ENCODE measurements around the gene LRRC7. TPM values are rescaled to one million over a fixed set of nuclear protein-coding genes. Genes with fewer than 3 reads are reported as not detected.
A peak's percentile ranks its signal among the peaks of the same experiment; 100 is the strongest.

LRRC7 gene
- total RNA-seq, 2 donors from 2014 or later = 0.91 TPM; not detected in 1

DNA sequence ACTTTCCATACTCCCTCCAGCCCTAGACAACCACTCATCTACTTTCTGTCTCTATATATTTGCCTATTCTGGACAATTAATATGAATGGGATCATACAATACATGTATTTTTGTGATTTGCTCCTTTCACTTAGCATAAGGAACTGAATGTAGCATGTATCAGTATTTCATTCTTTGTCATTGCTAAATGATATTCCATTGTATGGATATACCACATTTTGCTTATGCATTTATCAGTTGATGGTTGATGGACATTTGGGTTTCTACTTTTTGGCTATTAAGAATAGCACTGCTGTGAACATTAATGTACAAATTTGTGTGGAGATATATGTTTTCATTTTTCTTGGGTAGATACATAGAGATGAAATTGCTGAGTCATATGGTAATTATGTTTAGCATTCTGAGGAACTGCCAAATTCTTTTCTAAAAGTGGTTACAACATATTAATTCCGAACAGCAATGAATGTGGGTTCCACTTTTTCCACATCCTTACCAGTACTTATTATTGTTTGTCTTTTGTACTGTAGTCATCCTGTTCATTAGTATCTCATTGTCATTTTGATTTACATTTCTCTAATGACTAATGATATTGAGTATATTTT lies 516.7 kb downstream of the LRRC7 start:
- no peak for ATAC-seq
- no peak for DNase-seq (ENCODE audit: low spot score in 2 of 2)
- Mint-ChIP-seq H3K36me3 (no peaks in the 10 kb centered on the region), H3K27ac (no peak overlapping the region), H3K9me3 (peaks cover 9 to 11% of the 10 kb centered on the region in 2 donors)

DNA sequence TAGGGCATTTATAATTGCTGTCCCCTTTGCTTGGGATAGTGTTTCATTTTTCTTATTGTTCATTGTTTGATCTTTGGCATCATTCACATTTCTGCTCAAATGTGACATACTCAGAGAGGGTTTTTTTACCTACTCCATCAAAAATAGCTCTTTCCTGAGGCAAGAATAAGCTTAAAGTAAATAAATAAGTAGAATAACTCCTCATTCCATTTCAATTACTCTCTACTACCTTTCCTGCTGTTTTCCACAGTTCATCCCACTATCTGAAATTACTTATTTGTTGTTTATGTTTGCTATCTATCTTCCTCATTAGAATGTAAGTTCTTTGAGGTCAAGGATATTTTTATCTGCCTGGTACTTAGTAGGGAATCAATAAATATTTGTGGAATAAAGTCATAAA lies 517.8 kb downstream of the LRRC7 start:
- no peaks in the 10 kb centered on the region for H3K36me3 Mint-ChIP-seq
- peaks cover 9 to 11% of the 10 kb centered on the region in 2 donors for H3K9me3 Mint-ChIP-seq
- DNase-seq (ENCODE audit: low spot score in 2 of 2) (no peak), ATAC-seq (no peak)
- H3K27ac Mint-ChIP-seq = no peak overlapping the region

DNA sequence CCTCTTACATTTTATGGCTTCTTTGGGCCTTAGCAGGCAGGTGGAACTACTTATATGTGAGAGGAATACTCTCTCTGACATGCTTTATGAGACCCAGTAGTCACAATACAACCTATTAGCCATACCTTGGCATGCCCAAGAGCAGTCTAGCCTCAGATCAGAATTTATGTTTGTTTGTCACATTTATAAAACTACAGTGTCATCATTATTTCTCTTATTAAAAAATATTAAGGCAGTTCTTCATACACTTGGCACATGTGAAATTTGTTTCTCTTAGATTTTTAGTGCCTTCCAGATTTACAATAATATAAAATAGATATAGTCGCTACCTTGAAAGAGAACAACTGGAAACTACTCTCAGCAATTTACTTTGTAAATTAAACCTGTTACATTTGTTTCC lies 519.2 kb downstream of the LRRC7 start:
- H3K9me3 Mint-ChIP-seq = peaks cover 9 to 11% of the 10 kb centered on the region in 2 donors
- no peak for ATAC-seq
- H3K36me3 Mint-ChIP-seq = no peaks in the 10 kb centered on the region
- DNase-seq (ENCODE audit: low spot score in 2 of 2) = no peak
- H3K27ac Mint-ChIP-seq = no peak overlapping the region

DNA sequence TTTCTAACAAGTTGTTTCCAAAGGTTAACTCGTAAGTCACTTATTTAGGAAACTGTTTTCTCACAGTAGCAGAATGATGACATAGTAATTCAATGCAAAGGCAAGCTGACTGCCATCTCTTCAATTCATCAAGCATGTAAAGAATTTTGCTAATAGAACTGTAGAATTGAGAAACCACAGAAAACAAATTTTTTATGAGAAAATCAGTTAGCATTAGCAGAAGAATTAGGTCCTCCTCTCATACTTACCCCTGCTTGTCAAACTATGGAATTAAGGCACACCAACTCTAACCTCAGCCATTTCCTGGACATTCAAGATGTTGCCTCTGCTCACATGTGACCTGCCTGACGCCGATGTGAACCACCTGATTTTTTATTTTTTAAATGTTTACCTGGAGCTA lies 522.4 kb downstream of the LRRC7 start:
- DNase-seq (ENCODE audit: low spot score in 2 of 2) (no peak), ATAC-seq (no peak)
- Mint-ChIP-seq H3K36me3 (no peaks in the 10 kb centered on the region), H3K9me3 (no peaks in the 10 kb centered on the region), H3K27ac (no peak overlapping the region)

DNA sequence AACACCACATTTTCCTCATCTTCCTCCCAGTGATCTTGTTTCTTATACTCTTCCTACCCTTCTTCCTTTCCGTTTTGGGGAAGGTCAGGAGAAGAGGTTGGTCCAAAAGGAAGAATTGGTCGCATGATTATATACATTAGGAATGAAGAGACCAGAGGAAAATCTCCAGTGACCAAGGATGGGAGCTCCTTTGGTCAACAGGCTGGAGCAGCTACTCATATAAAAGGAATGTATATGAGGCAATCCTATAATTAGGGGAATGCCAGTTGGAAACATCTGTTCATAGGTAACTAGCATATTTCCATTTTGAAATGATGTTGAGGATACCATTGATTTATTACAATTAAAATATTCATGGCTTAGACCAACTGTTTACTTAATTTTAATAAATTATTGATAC lies 523.2 kb downstream of the LRRC7 start:
- Mint-ChIP-seq H3K9me3 (no peaks in the 10 kb centered on the region), H3K36me3 (no peaks in the 10 kb centered on the region), H3K27ac (no peak overlapping the region)
- DNase-seq (ENCODE audit: low spot score in 2 of 2) = no peak
- ATAC-seq = no peak

DNA sequence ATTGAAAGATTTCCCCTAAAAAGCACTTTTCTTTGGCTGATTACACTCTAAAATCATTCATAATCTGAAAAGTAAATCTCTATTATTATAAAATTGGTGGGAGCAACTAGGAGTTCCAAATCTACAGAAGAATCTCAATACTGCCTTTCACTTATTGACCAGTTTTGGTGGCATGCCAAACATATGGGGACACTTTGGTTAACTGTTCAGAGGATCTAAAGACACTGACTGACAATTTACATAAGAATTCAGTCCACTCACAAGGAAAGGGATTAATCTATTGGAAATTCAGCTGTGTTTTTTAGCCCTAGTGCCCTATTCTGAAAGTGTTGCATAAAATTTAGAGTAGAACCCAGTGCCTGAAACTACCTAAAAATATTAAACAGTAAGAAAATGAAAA lies 524.1 kb downstream of the LRRC7 start:
- Mint-ChIP-seq H3K27ac (no peak overlapping the region), H3K36me3 (no peaks in the 10 kb centered on the region), H3K9me3 (no peaks in the 10 kb centered on the region)
- ATAC-seq (no peak), DNase-seq (ENCODE audit: low spot score in 2 of 2) (no peak)

DNA sequence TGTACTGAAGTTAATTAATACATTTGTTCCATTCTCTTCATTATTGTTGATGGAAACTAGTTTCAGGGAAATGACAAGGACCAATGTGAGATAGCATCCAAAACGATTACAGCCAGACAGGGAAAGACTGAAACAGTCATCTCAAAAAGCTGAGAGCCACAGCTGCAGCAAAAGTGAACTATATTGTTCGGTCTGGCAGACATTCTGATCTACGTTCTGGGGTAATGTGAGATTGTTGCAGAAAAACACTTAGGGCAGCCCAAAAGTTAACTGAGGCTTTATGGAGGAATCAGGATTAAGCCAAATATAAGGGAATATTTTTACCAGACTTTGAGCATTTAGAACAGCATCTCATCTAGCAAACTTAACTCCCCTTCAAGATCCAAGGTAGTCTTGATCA lies 524.8 kb downstream of the LRRC7 start:
- Mint-ChIP-seq H3K9me3 (no peaks in the 10 kb centered on the region), H3K27ac (no peak overlapping the region), H3K36me3 (no peaks in the 10 kb centered on the region)
- no peak for DNase-seq (ENCODE audit: low spot score in 2 of 2)
- no peak for ATAC-seq

DNA sequence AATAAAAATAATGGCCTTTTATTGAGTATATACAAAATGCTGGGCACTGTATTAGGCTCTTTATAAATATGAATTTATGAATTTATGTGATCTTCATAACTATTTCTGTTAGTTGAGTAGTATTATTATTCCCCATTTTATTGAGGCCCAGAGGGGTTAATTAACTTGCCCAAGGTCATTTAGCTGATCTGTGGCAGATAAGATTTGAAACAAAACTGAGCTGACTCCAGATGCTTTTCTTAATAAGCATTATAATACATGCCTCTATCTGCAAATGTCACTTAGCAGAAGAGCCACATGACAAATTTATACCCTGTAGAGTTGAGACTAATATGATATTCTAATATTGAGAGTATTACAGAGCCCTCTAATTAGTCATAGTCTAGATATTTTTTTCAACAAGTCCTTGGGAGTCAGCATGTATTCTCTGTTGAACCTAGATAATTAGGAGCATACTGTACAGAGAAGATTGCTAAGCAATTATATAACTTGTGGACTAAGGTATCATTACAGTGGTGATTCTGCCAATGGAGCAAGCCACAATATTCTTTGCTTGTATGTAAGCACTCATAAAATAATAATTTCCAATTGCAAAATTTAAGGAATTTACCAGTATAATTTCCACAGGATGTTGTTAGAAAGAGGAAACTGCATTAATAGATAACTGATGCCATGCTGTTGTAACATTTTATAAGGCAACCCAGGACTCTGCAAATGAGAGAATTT lies 525.7 kb downstream of the LRRC7 start:
- DNase-seq (ENCODE audit: low spot score in 2 of 2) = no peak
- no peak overlapping the region for H3K27ac Mint-ChIP-seq

DNA sequence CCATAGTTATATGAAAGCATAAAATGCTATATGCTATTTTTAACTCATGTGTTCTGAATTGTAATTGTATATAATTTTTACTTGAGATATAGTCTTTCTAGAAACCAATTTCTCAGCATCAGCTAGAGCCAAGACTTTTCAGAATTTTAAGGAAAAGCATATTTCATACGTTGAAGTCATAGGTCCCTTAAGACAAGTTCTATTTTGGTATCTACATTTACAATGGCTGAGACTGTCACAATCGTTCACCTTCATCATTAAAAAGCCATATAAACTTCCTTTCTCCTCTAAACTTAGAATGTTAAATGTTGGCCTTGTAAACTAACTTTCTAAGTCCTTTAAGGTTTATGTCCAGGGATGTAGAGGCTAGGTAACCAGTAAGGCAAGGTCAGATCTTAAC lies 533.5 kb downstream of the LRRC7 start:
- ATAC-seq = no peak
- Mint-ChIP-seq H3K9me3 (no peaks in the 10 kb centered on the region), H3K36me3 (no peaks in the 10 kb centered on the region), H3K27ac (no peak overlapping the region)
- DNase-seq (ENCODE audit: low spot score in 2 of 2) = no peak

More for the DNA sequence above, 525.7 kb downstream of the LRRC7 start:
- no peak for ATAC-seq
- no peaks in the 10 kb centered on the region for H3K9me3 Mint-ChIP-seq
- no peaks in the 10 kb centered on the region for H3K36me3 Mint-ChIP-seq

DNA sequence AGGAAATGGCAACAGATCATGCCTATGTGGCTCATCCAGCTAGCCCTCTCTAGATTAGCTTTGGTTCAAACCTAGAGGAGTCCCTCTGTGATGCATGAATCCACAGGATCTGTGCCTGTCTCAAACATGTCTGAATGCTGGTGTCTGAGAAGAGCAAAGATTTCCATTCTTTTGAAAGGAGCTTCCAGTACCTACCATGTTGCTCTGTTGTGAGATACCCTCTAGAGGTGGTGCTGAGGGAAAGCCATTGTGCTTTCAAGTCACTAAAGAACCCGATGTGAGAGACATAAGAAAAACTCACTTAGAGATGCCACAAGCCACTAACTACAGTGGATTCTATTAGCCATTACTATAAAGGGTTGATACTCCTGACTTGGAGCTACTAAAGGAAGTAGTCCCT lies 534.1 kb downstream of the LRRC7 start:
- no peak for DNase-seq (ENCODE audit: low spot score in 2 of 2)
- H3K36me3 Mint-ChIP-seq = no peaks in the 10 kb centered on the region
- no peaks in the 10 kb centered on the region for H3K9me3 Mint-ChIP-seq
- H3K27ac Mint-ChIP-seq = no peak overlapping the region
- ATAC-seq = no peak

DNA sequence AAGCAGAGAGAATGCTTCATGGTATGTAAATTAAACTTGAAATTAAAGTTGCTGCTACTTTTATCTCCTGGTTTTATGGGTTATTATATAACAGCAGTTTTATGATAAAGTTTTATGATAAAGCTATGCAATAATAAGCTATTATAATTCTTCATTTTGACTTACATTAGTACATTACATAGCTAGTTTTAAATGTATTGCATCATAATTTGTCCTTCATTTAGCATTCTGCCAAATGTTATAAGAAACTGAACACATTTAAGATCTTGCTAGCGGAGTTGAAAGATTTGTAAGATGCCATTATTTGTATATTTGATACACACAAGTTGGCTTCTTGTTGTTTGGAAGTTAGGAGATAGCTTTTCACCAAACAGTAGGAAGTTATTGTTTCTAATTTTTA lies 536.0 kb downstream of the LRRC7 start:
- Mint-ChIP-seq H3K9me3 (no peaks in the 10 kb centered on the region), H3K27ac (no peak overlapping the region), H3K36me3 (no peaks in the 10 kb centered on the region)
- ATAC-seq (no peak), DNase-seq (ENCODE audit: low spot score in 2 of 2) (no peak)

DNA sequence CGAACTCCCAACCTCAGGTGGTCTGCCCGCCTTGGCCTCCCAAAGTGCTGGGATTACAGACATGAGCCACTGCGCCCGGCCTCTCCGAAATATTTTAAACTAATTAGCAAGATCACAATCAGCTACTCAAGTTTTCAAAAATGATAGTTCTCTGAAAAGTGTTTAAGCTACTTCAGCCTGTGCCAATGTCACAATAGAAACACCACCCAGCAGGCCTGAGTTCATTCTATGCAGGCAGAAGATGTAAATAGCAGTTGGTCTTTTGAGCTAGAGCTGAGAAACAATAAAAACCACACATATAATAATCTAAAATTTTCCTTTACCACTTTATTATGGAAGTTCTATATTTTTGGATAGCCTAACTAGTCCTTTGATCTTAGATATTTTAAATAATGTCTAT lies 541.5 kb downstream of the LRRC7 start:
- ATAC-seq = no peak
- H3K36me3 Mint-ChIP-seq = no peaks in the 10 kb centered on the region

DNA sequence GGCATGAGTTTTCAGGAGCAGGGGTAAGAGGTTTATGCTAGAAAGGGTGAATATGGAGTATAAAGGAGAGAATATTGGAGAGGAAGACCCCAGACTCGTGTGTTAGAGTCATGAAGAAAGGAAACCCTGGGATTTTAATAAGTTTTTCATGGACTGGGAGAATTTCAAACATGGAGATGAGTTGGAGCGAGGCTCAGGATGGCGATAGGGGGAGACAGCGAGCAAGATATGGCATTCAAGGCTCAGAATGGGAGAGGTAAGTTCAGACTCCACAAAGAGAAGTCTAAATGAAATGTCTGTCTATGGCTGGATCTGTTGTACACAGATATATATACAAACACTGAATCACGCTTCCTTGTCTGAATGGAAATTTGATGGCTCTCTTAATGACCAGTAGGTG lies 545.1 kb downstream of the LRRC7 start:
- Mint-ChIP-seq H3K9me3 (no peaks in the 10 kb centered on the region), H3K27ac (peak overlapping the region in 1 of 2 donors; percentile 33), H3K36me3 (no peaks in the 10 kb centered on the region)
- DNase-seq (ENCODE audit: low spot score in 2 of 2) = no peak
- ATAC-seq = no peak

More for the DNA sequence above, 541.5 kb downstream of the LRRC7 start:
- no peak for DNase-seq (ENCODE audit: low spot score in 2 of 2)
- Mint-ChIP-seq H3K27ac (no peak overlapping the region), H3K9me3 (no peaks in the 10 kb centered on the region)

DNA sequence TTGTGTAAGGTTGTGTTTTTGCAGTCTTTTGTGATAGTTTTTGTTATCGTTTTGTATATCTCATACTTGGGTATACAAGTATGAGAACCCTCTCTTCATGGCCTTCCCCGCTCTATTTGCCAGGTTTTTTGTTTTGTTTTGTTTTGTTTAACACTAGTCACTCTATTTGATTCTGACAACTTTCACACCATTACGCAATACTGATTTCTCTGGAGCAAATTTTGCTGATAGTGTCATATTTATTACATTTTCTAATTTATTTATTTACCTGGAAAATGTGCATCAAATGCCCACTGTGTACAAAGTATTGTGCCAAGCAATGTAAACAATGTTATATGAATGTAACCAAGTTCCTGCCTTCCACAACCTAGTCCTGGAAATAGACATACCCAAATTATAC lies 547.6 kb downstream of the LRRC7 start:
- Mint-ChIP-seq H3K9me3 (no peaks in the 10 kb centered on the region), H3K27ac (no peak overlapping the region), H3K36me3 (no peaks in the 10 kb centered on the region)
- DNase-seq (ENCODE audit: low spot score in 2 of 2) (no peak), ATAC-seq (no peak)

DNA sequence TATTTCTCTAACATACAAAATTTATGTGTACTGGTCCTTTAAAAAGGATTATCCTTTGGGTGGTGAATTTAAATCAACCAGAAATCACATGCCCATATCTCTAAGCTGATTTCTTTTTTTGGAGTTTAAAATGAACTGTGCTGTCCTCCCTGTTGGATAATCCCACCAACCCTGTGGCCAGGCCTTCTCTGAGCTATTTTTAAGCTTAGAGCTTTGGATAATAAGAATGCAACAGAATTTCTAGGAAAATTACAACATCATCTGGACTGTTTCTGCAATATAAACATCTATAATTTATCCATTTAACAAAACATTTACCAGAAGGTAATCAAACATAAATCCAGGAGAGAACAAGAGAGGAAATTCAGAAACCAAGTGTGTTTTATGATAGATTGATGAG lies 549.3 kb downstream of the LRRC7 start:
- ATAC-seq = no peak
- Mint-ChIP-seq H3K27ac (no peak overlapping the region), H3K9me3 (no peaks in the 10 kb centered on the region), H3K36me3 (no peaks in the 10 kb centered on the region)
- no peak for DNase-seq (ENCODE audit: low spot score in 2 of 2)

DNA sequence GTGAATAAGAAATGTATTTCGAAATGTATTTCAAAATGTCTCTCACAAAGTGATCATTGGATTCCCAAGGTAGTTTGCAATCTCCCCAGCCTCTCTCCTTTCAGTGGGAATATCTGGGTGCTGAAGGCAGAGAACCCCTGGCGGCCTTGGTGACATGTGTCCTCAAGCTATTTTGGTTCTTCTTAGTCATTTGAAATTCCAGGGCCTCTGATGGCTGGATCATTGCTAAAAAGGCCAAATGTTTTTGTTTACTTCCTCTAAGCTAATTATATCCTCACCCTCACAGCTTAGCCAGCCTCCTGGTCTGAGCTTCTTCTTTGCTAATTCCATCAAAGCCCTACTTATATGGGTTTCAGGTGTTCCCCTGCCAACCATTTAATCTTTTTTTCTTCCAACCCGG lies 566.4 kb downstream of the LRRC7 start:
- Mint-ChIP-seq H3K9me3 (no peaks in the 10 kb centered on the region), H3K36me3 (no peaks in the 10 kb centered on the region), H3K27ac (no peak overlapping the region)
- ATAC-seq = no peak
- no peak for DNase-seq (ENCODE audit: low spot score in 2 of 2)

DNA sequence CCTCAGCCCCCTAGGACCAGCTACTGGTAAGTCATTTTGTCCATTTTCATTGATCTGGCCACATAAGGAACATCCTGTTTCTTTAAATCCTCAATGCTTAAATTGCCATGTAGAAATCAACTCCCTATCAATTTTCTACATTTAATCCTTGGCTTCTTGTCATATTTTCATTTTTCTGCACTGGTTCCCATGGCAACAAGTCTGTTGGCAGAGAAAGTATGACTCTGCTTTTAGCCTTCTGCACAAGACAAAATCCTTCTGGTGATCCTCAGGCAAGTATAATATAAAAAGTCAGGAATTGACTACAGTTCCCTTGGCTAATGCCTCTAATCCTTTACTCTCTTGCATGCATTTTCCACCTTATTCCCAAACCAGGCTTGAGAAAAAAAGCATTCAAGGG lies 572.6 kb downstream of the LRRC7 start:
- DNase-seq (ENCODE audit: low spot score in 2 of 2) (no peak), ATAC-seq (no peak)
- no peaks in the 10 kb centered on the region for H3K9me3 Mint-ChIP-seq
- H3K36me3 Mint-ChIP-seq = no peaks in the 10 kb centered on the region
- H3K27ac Mint-ChIP-seq = no peak overlapping the region

DNA sequence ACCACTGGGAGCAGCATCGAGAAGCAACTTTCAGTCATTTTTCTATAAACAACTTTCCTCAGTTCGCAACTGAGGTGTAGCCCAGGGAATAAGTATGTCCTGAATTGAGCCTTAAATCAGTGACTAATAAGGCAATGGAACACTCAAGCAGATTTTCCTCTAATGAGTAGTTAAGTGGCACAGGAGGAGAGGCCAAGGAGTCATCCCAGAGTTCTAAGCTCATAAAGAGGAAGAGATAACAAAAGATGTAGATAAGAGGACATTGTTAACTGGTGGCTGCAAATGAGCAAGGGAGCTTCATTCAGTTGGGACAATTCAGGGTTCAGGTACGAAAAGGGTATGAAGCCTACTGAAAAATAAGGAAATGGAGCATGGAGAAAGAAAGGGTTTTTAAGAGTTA lies 573.2 kb downstream of the LRRC7 start:
- H3K36me3 Mint-ChIP-seq = no peaks in the 10 kb centered on the region
- DNase-seq (ENCODE audit: low spot score in 2 of 2) = no peak
- no peak for ATAC-seq
- no peak overlapping the region for H3K27ac Mint-ChIP-seq
- no peaks in the 10 kb centered on the region for H3K9me3 Mint-ChIP-seq

Measured in activated naive CD4-positive, alpha-beta T cell treated with anti-CD3 and anti-CD28 coated beads, Interleukin-2, amount 50 U/mL, for 72 hours (primary cell).